GM12891 (cell line): ENCODE data around the gene DDX59.
"Not testable (repeated sequence)": the region's sequence is repeated elsewhere in the genome, so short reads cannot be mapped to it uniquely, and the experiment has no call there.

Source experiments
- DNase-seq: peaks from one replicate; pipeline ENCODE4 v3.0.0; 2011; ENCODE audit warnings: low spot score; ENCODE audit not compliant: insufficient read length
- FAIRE-seq: peaks from 2 replicates; lab custom pipeline; 2011; peaks lifted over from hg19 to GRCh38; lab: Jason Lieb, UNC
- PAX5 ChIP-seq: IDR thresholded peaks from 2 replicates; pipeline ENCODE4 v1.6.1; 2011; ENCODE audit warnings: low read length, moderate library complexity, mild to moderate bottlenecking; ENCODE audit not compliant: insufficient read depth, severe bottlenecking
- POLR2A ChIP-seq: IDR thresholded peaks from 2 replicates; pipeline ENCODE4 v1.6.1; 2011; ENCODE audit warnings: low read depth, low read length, control low read depth
- POLR2AphosphoS5 ChIP-seq: IDR thresholded peaks from 2 replicates; pipeline ENCODE4 v1.6.1; 2011; ENCODE audit warnings: low read depth, low read length, control low read depth
- POU2F2 ChIP-seq: IDR thresholded peaks from 2 replicates; pipeline ENCODE4 v1.6.1; 2011; ENCODE audit warnings: low read depth, mild to moderate bottlenecking, control low read depth, low read length, moderate library complexity
- SPI1 ChIP-seq: IDR thresholded peaks from 2 replicates; pipeline ENCODE4 v1.6.1; 2011; ENCODE audit warnings: low read depth, low read length, control low read depth
- TAF1 ChIP-seq: IDR thresholded peaks from 2 replicates; pipeline ENCODE4 v1.6.1; 2011; ENCODE audit warnings: low read depth, low read length, control low read depth

DDX59 gene

DNA sequence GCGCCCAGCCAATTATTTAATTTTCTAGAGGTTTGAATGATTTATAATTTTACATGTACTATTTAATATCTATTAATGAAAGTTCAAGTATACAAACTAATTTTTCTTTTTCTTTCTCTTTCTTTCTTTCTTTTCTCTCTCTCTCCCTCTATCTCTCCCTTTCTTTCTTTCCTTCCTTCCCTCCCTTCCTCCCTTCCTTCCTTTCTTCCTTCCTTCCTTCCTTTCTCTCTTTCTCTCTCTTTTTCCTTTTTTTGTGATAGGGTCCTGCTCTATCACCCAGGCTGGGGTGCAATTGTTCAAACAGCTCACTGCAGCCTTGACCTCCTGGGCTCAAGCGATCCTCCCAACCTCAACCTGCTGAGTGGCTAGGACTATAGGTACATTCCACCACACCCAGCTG, 33.0 kb downstream of the DDX59 start:
- no peak for FAIRE-seq
- no peak for TF ChIP-seq POLR2A
- no peak for TF ChIP-seq POLR2AphosphoS5
- TF ChIP-seq POU2F2, result no peak

DNA sequence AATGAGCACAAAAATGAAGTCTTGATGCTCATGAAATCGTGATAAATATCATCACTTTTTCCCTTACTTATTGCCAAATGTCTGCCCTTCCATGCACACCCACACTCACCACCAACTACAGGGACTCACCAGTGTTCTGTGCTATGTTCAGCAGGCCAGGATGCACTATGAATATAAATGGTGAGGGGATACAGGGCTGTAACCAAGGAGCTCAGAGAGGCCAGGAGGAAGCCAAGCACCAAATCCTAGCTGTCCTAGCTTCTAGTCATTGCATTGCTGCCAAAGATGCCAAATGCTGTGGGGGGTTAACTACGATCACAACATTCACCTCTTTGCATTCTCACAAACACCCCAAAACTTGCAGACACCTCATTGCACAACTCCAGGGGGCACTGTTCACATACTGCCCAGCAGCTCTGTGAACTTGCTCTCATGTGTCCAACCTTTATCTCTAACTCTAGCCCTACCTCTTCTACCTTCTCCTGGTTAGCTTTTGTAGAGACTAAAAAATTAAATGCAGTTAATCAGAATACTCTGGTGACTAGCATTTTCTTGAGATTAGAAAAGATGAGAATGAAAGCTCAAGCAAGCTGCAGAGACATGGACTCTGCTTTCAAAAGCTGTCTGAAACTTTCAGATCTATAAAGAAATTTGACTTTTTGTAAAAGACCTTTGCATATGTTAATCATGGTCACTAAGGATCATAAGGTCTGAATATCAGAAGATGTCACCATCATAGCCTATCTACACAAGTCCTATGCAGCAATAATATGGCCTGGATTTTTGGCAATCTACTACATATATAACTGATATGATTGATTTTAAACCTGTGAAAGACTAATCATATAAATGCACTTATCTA, 35.2 kb downstream of the DDX59 start:
- no peak for TF ChIP-seq TAF1
- FAIRE-seq, result peak; percentile 16
- no peak for DNase-seq

More for the DNA sequence above, 33.0 kb downstream of the DDX59 start:
- no peak for DNase-seq

DNA sequence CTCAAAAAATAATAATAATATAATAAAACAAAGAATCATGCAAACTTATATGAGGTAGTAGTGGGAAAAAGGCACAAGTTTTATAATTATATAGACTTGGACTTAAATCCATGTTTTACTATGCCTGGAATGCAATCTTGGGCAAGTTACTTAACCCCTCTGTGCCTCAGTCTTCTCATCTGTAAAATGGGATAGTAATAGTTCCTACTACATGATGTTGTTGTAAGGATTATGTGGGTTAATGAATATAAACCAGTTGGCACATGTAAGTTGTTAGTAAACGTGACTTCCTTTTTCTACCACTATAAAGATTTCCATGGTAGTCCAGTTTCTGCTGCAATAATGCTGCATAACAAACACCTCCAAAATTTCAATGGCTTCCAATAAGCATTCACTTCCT, 38.3 kb downstream of the DDX59 start:
- no peak for FAIRE-seq

DNA sequence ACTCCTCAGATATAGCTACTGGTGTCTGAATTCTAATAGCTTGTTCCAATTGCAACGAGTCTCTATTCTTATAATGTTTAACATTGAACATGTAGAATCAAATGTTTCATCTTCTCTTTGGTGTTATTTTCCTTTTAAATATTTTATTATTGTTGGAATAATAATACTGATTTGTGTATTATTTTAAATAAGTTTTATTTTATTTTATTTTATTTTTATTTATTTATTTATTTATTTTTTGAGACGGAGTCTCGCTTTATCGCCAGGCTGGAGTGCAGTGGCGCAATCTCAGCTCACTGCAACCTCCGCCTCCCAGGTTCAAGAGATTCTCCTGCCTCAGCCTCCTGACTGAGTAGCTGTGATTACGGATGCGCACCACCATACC, 39.2 kb downstream of the DDX59 start:
- DNase-seq, FAIRE-seq: not testable (repeated sequence)

More for the DNA sequence above, 38.3 kb downstream of the DDX59 start:
- DNase-seq, result no peak
- TF ChIP-seq POLR2A, result no peak
- no peak for TF ChIP-seq TAF1
- TF ChIP-seq POLR2AphosphoS5, result no peak
- no peak for TF ChIP-seq PAX5
- no peak for TF ChIP-seq SPI1
- no peak for TF ChIP-seq POU2F2

DNA sequence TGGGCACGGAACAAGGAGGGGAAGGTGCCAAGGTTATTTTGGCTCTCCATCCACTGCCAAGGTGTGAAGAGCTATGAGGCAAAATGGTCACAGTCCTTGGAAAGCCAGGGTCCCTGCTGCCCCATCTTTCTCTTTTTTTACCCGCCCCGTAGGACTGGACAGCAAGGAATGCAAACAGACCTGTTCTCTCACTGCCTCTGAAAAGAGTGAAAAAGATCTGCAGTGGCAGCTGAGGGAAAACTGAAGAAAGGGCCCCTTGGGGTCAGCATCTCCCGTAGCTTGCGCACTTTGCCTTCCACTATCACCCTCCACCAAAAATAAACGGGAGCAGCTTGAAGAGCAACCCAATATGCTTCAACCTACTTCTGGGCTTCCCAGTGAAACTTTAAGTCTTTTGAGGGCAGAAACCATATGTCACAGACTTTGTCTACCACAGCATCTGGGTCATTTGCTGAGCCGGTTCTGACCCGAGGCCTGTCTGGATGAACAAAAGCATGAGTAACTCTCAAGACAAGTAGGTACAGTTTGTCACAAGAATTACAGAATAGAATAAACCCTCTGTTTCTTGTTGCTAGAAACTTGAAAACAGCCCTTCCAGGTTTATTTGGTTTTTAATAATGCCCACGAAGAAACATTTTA, 39.7 kb downstream of the DDX59 start:
- TF ChIP-seq POLR2AphosphoS5, result no peak
- TF ChIP-seq SPI1, result no peak
- TF ChIP-seq TAF1, result no peak
- no peak for TF ChIP-seq PAX5
- TF ChIP-seq POLR2A, result no peak
- TF ChIP-seq POU2F2, result no peak
- FAIRE-seq, result no peak
- no peak for DNase-seq

DNA sequence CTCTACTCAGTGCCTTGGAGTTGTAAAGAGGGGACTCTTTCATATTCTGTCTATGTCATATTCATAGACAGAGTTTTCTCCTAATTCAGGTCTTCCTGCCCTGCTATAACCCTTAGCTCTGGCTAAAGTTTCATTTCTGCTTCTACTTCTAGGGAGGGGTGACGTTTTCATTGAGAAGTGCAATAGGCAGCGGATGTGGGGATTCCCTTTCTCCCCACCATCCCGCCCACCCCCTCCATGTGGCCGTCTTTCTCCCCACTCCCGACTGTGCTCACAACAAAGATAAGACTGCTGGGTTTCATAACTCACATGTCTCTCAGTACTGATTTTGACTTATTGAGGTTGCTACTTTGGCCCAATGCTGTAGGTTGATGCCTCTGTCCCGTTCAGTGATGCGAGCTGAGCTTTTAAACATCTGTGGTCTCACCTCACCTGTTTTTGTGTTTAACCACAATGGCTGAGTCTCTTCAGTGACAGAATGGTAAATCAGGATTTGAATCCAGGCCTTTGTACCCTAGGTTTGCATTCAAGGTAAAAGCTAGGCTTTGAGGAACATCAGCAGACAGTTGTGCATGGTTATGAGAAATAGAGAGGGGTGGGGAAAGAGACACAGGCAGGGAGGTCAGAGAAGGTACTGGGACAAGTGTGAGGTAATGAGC, 41.4 kb downstream of the DDX59 start:
- TF ChIP-seq PAX5, result no peak
- TF ChIP-seq SPI1, result peak; percentile 95
- no peak for TF ChIP-seq POLR2A
- TF ChIP-seq POU2F2, result 0 out of 2 replicates have a peak, but pooled peaks have one; percentile 39
- FAIRE-seq, result peak; percentile 95
- DNase-seq, result peak; percentile 18

DNA sequence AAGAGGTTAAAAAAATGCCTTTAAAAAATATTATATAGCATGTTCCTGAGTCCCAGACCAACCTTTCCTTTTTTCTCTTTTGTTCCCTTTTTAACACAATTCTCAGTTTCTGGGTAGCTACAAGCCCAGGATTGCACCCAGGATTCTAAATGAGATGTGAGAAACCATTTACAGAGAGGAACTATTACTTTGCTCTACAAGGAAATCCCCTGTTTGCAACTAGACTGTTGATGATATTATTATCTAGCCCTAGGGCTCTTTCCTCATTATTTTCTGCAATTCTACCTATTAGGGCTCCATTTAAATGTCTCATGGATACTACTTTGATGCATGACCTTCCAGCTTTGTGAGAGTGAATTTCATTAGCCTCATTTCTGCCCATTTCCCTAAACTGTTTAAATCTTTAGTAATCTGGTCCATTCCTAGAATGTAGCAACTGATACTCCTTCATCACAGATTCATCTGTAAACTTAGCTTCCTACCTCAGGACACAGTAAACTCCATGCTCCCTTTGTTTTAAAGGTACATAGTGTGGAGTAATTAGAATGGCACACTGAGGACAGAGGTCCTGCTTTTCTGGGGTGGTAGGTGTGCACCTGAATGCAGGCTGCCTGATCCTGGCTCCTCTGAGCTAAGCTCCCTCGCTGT, 42.0 kb downstream of the DDX59 start:
- FAIRE-seq, result no peak
- no peak for DNase-seq

DNA sequence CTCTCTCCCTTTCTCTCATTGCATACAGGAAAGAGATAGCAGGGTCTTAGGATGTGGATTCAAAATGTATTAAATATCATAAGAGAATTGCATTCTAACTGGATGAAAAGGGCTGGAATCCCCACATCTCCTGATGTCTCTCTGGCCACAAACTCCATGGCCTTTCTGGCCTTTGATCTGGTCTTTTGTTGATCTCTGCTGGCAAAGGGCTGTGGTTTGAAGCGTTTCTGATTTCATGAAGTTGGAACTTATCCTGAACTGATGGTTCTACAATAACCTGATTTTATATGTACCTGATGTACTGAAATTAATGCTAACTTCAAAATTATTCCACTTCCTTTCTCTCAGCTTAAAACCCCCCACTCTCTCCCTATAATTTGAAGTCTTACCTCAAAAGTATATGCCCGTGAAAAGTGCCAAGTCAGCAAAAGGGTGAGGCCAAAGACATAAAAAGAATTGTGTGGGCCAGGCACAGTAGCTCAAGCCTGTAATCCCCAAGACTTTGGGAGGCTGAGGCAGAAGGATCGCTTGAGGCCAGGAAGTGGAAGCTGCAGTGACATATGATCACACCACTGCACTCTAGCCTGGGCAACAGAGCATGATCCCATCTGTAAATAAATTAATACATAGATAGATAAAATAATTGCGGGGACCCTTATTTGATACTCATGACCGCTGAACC, 42.7 kb downstream of the DDX59 start:
- FAIRE-seq (no peak), DNase-seq (no peak)
- TF ChIP-seq POU2F2 (no peak), TAF1 (no peak), POLR2A (no peak), SPI1 (0 out of 2 replicates have a peak, but pooled peaks have one; percentile 1), POLR2AphosphoS5 (no peak)

More for the DNA sequence above, 42.0 kb downstream of the DDX59 start:
- peak; percentile 70 for TF ChIP-seq SPI1
- TF ChIP-seq PAX5, result no peak
- no peak for TF ChIP-seq POLR2A
- TF ChIP-seq POLR2AphosphoS5, result no peak

DNA sequence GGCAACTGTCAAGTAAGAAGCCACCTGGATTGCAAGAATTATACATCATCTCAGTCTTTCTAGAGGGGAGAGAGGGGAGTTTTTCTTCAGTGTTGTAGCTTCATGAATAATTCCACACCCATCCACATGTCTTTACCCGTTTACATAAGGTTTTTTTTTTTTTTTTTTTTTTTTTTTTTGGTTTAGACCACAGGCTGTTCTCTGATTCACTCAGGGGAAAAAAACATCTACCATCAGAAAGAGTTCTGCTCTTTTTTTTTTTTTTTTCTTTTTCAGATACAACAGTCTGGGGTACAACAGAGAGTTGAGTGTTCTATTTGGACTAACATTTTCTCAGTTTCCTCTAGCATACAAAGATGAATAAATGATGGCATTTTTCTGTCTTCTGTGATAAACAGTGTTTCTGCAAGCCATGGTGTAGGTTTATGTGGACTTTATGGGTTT, 44.3 kb downstream of the DDX59 start:
- TF ChIP-seq PAX5 (no peak), SPI1 (no peak), TAF1 (no peak), POLR2AphosphoS5 (no peak), POU2F2 (no peak)
- FAIRE-seq (no peak), DNase-seq (no peak)
